Stimulated activated CD4-positive, alpha-beta T cell treated with anti-CD3 and anti-CD28 coated beads, Interleukin-2, amount 100 ng/mL, for 4 hours (primary cell): ENCODE results near the gene ANKRD44.

Experiments used
- DNase-seq: peaks from one replicate; pipeline ENCODE4 v3.0.0-alpha.2; 2020; ENCODE audit warnings: low read depth

ANKRD44 gene

DNA sequence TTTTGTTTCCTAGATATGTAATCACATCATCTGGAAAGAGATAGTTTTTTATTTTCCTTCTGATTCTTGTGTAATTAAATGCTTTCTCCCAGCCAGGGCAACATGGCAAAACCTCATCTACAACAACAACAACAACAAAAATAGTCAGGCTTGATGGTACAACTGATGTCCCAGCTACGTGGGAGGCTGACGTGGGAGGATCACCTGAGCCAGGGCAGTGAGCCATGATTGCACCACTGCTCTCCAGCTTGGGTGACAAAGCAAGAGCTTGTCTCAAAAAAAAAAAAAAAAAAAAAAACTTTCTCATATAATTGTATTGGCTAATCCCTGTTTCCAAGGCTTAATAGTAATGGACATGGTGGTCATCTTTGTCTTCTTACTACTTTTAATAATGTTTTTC, 357.6 kb downstream of the ANKRD44 start:
- DNase-seq, result no peak

DNA sequence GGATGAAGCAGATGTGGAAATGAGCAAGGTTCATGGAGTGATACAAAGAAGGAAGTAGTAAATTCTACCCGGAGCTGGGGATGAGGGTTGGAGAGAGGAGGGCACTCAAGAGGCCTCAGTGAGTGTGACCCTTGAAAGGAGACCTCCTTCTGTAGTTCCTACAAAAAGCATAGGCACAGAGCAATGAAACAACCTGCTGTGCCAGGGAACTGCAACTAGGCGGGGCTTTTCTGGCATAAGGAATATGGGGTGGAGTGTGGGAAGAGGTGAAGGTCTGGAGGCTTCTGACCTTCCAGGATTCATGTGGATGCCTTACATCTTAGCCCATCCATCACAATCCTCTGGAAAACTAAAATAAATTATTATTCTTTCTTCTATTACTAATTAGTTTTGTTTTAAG, 358.6 kb downstream of the ANKRD44 start:
- no peak for DNase-seq

DNA sequence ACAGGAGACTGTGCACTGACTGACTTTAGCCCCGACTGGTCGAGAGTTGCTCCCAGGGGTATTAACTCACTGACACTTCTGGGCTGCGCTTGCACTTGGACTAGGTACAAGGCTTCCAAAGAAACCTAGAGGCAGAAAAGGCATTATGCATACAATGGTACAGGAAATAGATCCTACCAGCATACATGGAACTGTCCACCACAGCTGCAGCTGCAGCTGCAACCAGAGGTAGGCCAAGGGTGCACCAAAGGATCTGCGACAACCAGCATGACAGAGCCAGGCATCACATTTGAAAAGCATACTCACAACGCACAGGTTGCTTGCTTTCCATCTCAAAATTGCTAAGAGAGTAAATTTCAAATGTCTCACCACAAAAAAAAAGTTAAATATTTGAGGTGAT, 361.5 kb downstream of the ANKRD44 start:
- DNase-seq, result no peak

DNA sequence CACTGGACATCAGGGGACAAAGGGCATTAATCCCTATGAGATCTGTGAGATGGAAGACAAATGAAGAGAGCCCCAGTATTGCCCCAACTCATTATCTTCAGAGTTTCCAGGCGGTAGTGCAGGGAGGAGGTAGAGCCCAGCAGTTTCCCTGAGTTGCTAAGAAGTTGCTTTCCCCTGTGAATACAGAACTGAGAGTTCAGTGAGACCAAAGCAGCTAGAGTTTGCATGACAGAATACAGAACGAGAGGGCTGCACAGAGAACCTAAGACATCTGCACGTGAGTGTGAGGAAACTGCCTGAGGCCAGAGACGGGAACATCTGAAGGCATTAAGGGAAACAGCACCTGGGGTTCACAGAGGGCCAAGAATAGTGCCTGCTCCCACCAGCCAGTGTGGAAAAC, 366.0 kb downstream of the ANKRD44 start:
- DNase-seq, result no peak

DNA sequence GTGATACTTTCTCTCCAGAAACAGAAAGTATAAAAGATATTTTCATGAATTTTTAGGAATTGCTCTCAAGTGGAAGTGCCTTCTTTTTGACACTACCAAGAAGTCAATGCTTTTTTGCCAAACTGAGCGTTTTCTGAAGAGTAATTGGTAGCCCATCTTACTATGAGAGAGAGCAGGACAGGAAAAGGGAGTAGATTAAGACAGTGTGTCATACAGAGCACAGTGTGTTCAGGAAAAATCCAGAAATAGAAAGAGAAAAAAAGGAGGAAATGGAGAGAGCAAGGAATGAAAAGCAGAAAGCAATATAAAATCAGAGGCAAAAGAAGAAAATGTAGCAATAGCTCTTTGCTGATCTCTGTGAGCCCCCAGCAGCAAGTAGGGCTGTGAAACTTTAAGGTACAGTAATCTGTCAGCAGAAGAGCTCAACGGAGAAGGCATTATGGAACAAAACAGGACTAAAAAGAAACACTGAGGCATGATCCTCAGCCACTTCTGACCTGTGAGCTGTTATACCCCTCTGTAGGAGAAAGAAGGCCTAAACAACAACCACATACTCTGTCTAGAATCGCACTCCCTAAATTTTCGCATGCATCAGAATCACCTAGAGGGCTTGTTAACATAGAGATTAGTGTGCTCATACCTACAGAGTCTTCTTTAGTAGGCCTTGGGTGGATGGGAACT, 369.0 kb downstream of the ANKRD44 start:
- no peak for DNase-seq

DNA sequence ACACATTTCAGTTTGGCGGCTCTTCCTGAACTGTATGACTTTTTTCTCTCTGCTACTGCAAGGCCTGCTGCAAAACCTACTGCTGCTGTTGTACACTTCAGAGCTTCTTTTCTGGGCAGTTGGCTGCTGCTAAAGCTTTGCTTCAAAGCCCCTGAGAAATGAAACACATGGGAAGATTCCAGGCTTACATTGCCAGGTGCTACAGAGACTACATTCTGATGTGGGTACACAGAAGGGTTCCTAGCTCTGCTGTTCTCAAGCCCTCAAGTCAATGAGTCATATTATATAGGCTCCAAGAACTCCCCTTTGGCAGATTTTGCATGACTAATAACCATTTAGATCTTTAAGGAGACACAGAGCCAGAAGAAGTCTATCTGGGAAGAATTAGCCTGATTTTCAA, 371.2 kb downstream of the ANKRD44 start:
- no peak for DNase-seq
